Activated T-helper 1 cell treated with anti-CD3 and anti-CD28 coated beads, Interleukin-12 subunit alpha, Interleukin-12 subunit beta, Interleukin-2, Interleukin-4 antibody, amounts not matched to agents 30 ng/mL and 10 ng/mL and 1 ng/mL, durations not matched to agents 14 hours and 24 hours and 36 hours (primary cell): ENCODE measurements around the gene DNAH2. TPM values are rescaled to one million over a fixed set of nuclear protein-coding genes. Genes with fewer than 3 reads are reported as not detected.
"Not testable (repeated sequence)": the region's sequence is repeated elsewhere in the genome, so short reads cannot be mapped to it uniquely, and the experiment has no call there.

ENCODE experiments used
- DNase-seq: peaks from one replicate; pipeline ENCODE4 v3.0.0; 2021; ENCODE audit warnings: low spot score
- H3K27ac Mint-ChIP-seq: one replicate; pipeline ENCODE4 v1.8.0; 2021; ENCODE audit warnings: mild to moderate bottlenecking, mixed read lengths
- H3K27me3 Mint-ChIP-seq: one replicate; pipeline ENCODE4 v1.8.0; 2022; ENCODE audit warnings: mild to moderate bottlenecking, moderate library complexity, mixed read lengths; ENCODE audit not compliant: insufficient read depth
- H3K36me3 Mint-ChIP-seq: one replicate; pipeline ENCODE4 v1.8.0; 2021; ENCODE audit warnings: low read depth, mixed read lengths
- H3K4me1 Mint-ChIP-seq: one replicate; pipeline ENCODE4 v1.8.0; 2021; ENCODE audit warnings: low read depth, mixed read lengths
- H3K4me3 Mint-ChIP-seq: one replicate; pipeline ENCODE4 v1.8.0; 2021; ENCODE audit warnings: mild to moderate bottlenecking, moderate library complexity, mixed read lengths
- H3K9me3 Mint-ChIP-seq: one replicate; pipeline ENCODE4 v1.8.0; 2021; ENCODE audit warnings: mixed read lengths
- intact Hi-C: fragments of 100-400 bp; cut with micrococcal nuclease; formaldehyde crosslinking; loops from one replicate; pipeline ENCODE4 v1.15.1; 2024
- total RNA-seq: library from RNA; stranded (reverse); gene quantifications from 2 replicates; pipeline ENCODE4 v1.2.3, GENCODE V29; 2022

Gene DNAH2
- total RNA-seq, 1 donor from 2014 or later: not detected

GRCh38 chr17:7857713-7858521 is 140.4 kb downstream of the DNAH2 start, which contains the start of gene CYB5D1:
Gene CYB5D1 (plus strand): TSS chr17:7858003. CDS start chr17:7858135, 132 bp downstream.
- peak; percentile 87 for DNase-seq
- intact Hi-C loops: loop anchor here (1.0 to 10.0 kb wide), 13 partner anchors 14 to 843 kb away; partner anchors contain the start of genes CNTROB, EIF5A, KDM6B and RNASEK
- H3K36me3 Mint-ChIP-seq: peaks cover 29% of the 10 kb centered on the region
- H3K27ac Mint-ChIP-seq: no peak within 1 kb of the TSS
- no peaks in the 10 kb centered on the region for H3K27me3 Mint-ChIP-seq
- H3K9me3 Mint-ChIP-seq: no peaks in the 10 kb centered on the region
- no peak within 1 kb of the TSS for H3K4me3 Mint-ChIP-seq
- no peaks in the 10 kb centered on the region for H3K4me1 Mint-ChIP-seq

GRCh38 chr17:7858522-7858810 is 140.9 kb downstream of the DNAH2 start:
- Mint-ChIP-seq H3K4me1 (no peaks in the 10 kb centered on the region), H3K4me3 (no peak overlapping the region), H3K36me3 (peaks cover 29% of the 10 kb centered on the region), H3K27ac (no peak overlapping the region), H3K27me3 (no peaks in the 10 kb centered on the region), H3K9me3 (no peaks in the 10 kb centered on the region)
- intact Hi-C loops: loop anchor here (5.0 to 10.0 kb wide), 3 partner anchors 199 to 844 kb away; partner anchors contain the start of genes EIF5A and RNASEK
- DNase-seq: no peak

- DNase-seq: no peak
- H3K4me1 Mint-ChIP-seq: no peaks in the 10 kb centered on the region
- H3K4me3 Mint-ChIP-seq: no peak overlapping the region
- H3K27ac Mint-ChIP-seq: no peak overlapping the region
- peaks cover 25% of the 10 kb centered on the region for H3K36me3 Mint-ChIP-seq
- intact Hi-C loops: loop anchor here (5.0 to 10.0 kb wide), 3 partner anchors 198 to 844 kb away; partner anchors contain the start of genes EIF5A and RNASEK
- no peaks in the 10 kb centered on the region for H3K27me3 Mint-ChIP-seq
- no peaks in the 10 kb centered on the region for H3K9me3 Mint-ChIP-seq
These were observed 141.5 kb downstream of the DNAH2 start for GRCh38 chr17:7859028-7859427.

GRCh38 chr17:7862692-7863437 is 145.3 kb downstream of the DNAH2 start:
- Mint-ChIP-seq H3K27me3 (no peaks in the 10 kb centered on the region), H3K9me3 (no peaks in the 10 kb centered on the region), H3K4me3 (no peak overlapping the region), H3K4me1 (peaks cover 13% of the 10 kb centered on the region), H3K36me3 (peaks cover 31% of the 10 kb centered on the region), H3K27ac (no peak overlapping the region)
- no peak for DNase-seq
- intact Hi-C loops: loop anchor here (1.0 kb wide), 3 partner anchors 35 to 125 kb away; no protein-coding TSS in a partner anchor

GRCh38 chr17:7864384-7864783 is 146.8 kb downstream of the DNAH2 start:
- intact Hi-C loops, H3K27ac Mint-ChIP-seq, H3K9me3 Mint-ChIP-seq, H3K27me3 Mint-ChIP-seq, DNase-seq, H3K4me3 Mint-ChIP-seq: not testable (repeated sequence)
- H3K36me3 Mint-ChIP-seq: peaks cover 32% of the 10 kb centered on the region
- peaks cover 24% of the 10 kb centered on the region for H3K4me1 Mint-ChIP-seq

- intact Hi-C loops: no loop called here
- Mint-ChIP-seq H3K9me3 (no peaks in the 10 kb centered on the region), H3K27me3 (no peaks in the 10 kb centered on the region), H3K4me1 (peaks cover 24% of the 10 kb centered on the region), H3K27ac (no peak overlapping the region), H3K4me3 (no peak overlapping the region), H3K36me3 (peaks cover 27% of the 10 kb centered on the region)
- no peak for DNase-seq
These were observed 147.6 kb downstream of the DNAH2 start for GRCh38 chr17:7864995-7865650.

- Mint-ChIP-seq H3K27me3 (no peaks in the 10 kb centered on the region), H3K27ac (peak overlapping the region; percentile 21), H3K4me1 (peaks cover 24% of the 10 kb centered on the region), H3K4me3 (peak overlapping the region; percentile 16), H3K9me3 (no peaks in the 10 kb centered on the region), H3K36me3 (peaks cover 22% of the 10 kb centered on the region)
- intact Hi-C loops: no loop called here
- no peak for DNase-seq
These were observed 150.4 kb downstream of the DNAH2 start for GRCh38 chr17:7867881-7868329.

- H3K36me3 Mint-ChIP-seq: peaks cover 25% of the 10 kb centered on the region
- peaks cover 21% of the 10 kb centered on the region for H3K4me1 Mint-ChIP-seq
- H3K9me3 Mint-ChIP-seq: no peaks in the 10 kb centered on the region
- intact Hi-C loops: no loop called here
- DNase-seq: no peak
- H3K27me3 Mint-ChIP-seq: no peaks in the 10 kb centered on the region
- H3K4me3 Mint-ChIP-seq: no peak overlapping the region
- no peak overlapping the region for H3K27ac Mint-ChIP-seq
These were observed 155.5 kb downstream of the DNAH2 start for GRCh38 chr17:7873051-7873450.

GRCh38 chr17:7875804-7876370 is 158.3 kb downstream of the DNAH2 start:
- H3K27me3 Mint-ChIP-seq: no peaks in the 10 kb centered on the region
- H3K36me3 Mint-ChIP-seq: peaks cover 22% of the 10 kb centered on the region
- H3K9me3 Mint-ChIP-seq: no peaks in the 10 kb centered on the region
- H3K4me1 Mint-ChIP-seq: peaks cover 11% of the 10 kb centered on the region
- no peak for DNase-seq
- no peak overlapping the region for H3K27ac Mint-ChIP-seq
- no peak overlapping the region for H3K4me3 Mint-ChIP-seq
- intact Hi-C loops: no loop called here

GRCh38 chr17:7878234-7878633 is 160.7 kb downstream of the DNAH2 start:
- H3K4me1 Mint-ChIP-seq: peaks cover 11% of the 10 kb centered on the region
- H3K9me3 Mint-ChIP-seq: no peaks in the 10 kb centered on the region
- no peak overlapping the region for H3K4me3 Mint-ChIP-seq
- intact Hi-C loops: no loop called here
- H3K27ac Mint-ChIP-seq: no peak overlapping the region
- H3K27me3 Mint-ChIP-seq: no peaks in the 10 kb centered on the region
- peaks cover 18% of the 10 kb centered on the region for H3K36me3 Mint-ChIP-seq
- no peak for DNase-seq

GRCh38 chr17:7880076-7880868 is 162.7 kb downstream of the DNAH2 start:
- Mint-ChIP-seq H3K27me3 (no peaks in the 10 kb centered on the region), H3K27ac (no peak overlapping the region), H3K36me3 (peaks cover 9% of the 10 kb centered on the region), H3K9me3 (no peaks in the 10 kb centered on the region), H3K4me1 (peaks cover 11% of the 10 kb centered on the region), H3K4me3 (no peak overlapping the region)
- DNase-seq: no peak
- intact Hi-C loops: no loop called here
